ENCODE results near the gene GPR173. TPM values are rescaled to one million over a fixed set of nuclear protein-coding genes. Genes with fewer than 3 reads are reported as not detected.

Gene GPR173
- polyA plus RNA-seq (2013, experiment 1 of 2; ENCODE audit: insufficient read length): 4.4 TPM
- 5.2 TPM for polyA plus RNA-seq (2013, experiment 2 of 2; ENCODE audit: insufficient read length)

- DNase-seq: peak; percentile 79
Measured at GRCh38 chrX:53048169-53049126, at the start of gene GPR173. Gene GPR173, plus strand, starts transcription at chrX:53048789. Its CDS starts 27,833 bp downstream, at chrX:53076622.

- no peak for DNase-seq
Measured at GRCh38 chrX:53000447-53001135, 48.0 kb upstream of the GPR173 start.

GRCh38 chrX:53001958-53002357, 46.6 kb upstream of the GPR173 start:
- no peak for DNase-seq

GRCh38 chrX:53003111-53003510, 45.5 kb upstream of the GPR173 start:
- DNase-seq: no peak

GRCh38 chrX:53004038-53004437, 44.6 kb upstream of the GPR173 start:
- DNase-seq: no peak

- DNase-seq: no peak
Measured at GRCh38 chrX:53004811-53005210, 43.8 kb upstream of the GPR173 start.

- no peak for DNase-seq
Measured at GRCh38 chrX:53005327-53005726, 43.3 kb upstream of the GPR173 start.

GRCh38 chrX:53009032-53009431, 39.6 kb upstream of the GPR173 start:
- DNase-seq: no peak

GRCh38 chrX:53013291-53013690, 35.3 kb upstream of the GPR173 start:
- no peak for DNase-seq

- no peak for DNase-seq
Measured at GRCh38 chrX:53018627-53019026, 30.0 kb upstream of the GPR173 start.

GRCh38 chrX:53022381-53022780, 26.2 kb upstream of the GPR173 start:
- DNase-seq: no peak

- no peak for DNase-seq
Measured at GRCh38 chrX:53028678-53029077, 19.9 kb upstream of the GPR173 start.

- no peak for DNase-seq
Measured at GRCh38 chrX:53031380-53031779, 17.2 kb upstream of the GPR173 start.

- no peak for DNase-seq
Measured at GRCh38 chrX:53036149-53036548, 12.4 kb upstream of the GPR173 start.

- DNase-seq: no peak
Measured at GRCh38 chrX:53039236-53039635, 9.4 kb upstream of the GPR173 start.

GRCh38 chrX:53044995-53045394, 3.6 kb upstream of the GPR173 start:
- DNase-seq: no peak

GRCh38 chrX:53047228-53047627, 1.4 kb upstream of the GPR173 start:
- DNase-seq: peak; percentile 35

GRCh38 chrX:53049127-53049517, 533 bp downstream of the GPR173 start:
- no peak for DNase-seq

- DNase-seq: no peak
Measured at GRCh38 chrX:53050841-53051240, 2.3 kb downstream of the GPR173 start.

GRCh38 chrX:53055244-53055849, 6.8 kb downstream of the GPR173 start:
- no peak for DNase-seq

- DNase-seq: no peak
Measured at GRCh38 chrX:53056292-53056691, 7.7 kb downstream of the GPR173 start.

- no peak for DNase-seq
Measured at GRCh38 chrX:53065104-53065503, 16.5 kb downstream of the GPR173 start.

- no peak for DNase-seq
Measured at GRCh38 chrX:53071064-53071463, 22.5 kb downstream of the GPR173 start.
